AG04449 (cell line): Measurements from ENCODE around the gene MIPEP.

Experiments used
- CTCF ChIA-PET: fragments of 350-600 bp; formaldehyde crosslinking; extraction: SDS; loops from one replicate; lab custom pipeline; 2021; ENCODE audit warnings: antibody characterized with exemption; lab: Yijun Ruan, JAX
- POLR2A ChIA-PET: fragments of 400-600, 350-600 bp; formaldehyde crosslinking; extraction: SDS; loops from one replicate; lab custom pipeline; 2020; ENCODE audit warnings: antibody characterized with exemption, inconsistent platforms; lab: Yijun Ruan, JAX
- DNase-seq: peaks from one replicate; pipeline ENCODE4 v3.0.0-alpha.2; 2010; ENCODE audit warnings: low read depth, low spot score
- H3K4me3 ChIP-seq: 2 replicates; pipeline ENCODE4 v1.5.1; 2011; ENCODE audit warnings: low read depth, mild to moderate bottlenecking, control low read depth, low read length
- CTCF ChIP-seq: IDR thresholded peaks from one replicate; pipeline ENCODE4 v1.5.1; 2011; ENCODE audit warnings: mild to moderate bottlenecking, moderate library complexity, low read length, control low read depth, inconsistent platforms; ENCODE audit not compliant: insufficient read depth; ENCODE audit errors: missing control alignments

MIPEP gene

GRCh38 chr13:23808803-23809202 is 80.4 kb downstream of the MIPEP start:
- TF ChIP-seq CTCF = no peak
- POLR2A ChIA-PET = no interaction called here
- CTCF ChIA-PET = no interaction called here
- DNase-seq = no peak
- H3K4me3 ChIP-seq = no peak overlapping the region

- H3K4me3 ChIP-seq = no peak overlapping the region
- POLR2A ChIA-PET = no interaction called here
- DNase-seq = no peak
- CTCF ChIA-PET = no interaction called here
- TF ChIP-seq CTCF = no peak
Observed at GRCh38 chr13:23806874-23807526, 82.2 kb downstream of the MIPEP start.

- no peak for TF ChIP-seq CTCF
- ChIA-PET CTCF (no interaction called here), POLR2A (no interaction called here)
- H3K4me3 ChIP-seq = no peak overlapping the region
- no peak for DNase-seq
Observed at GRCh38 chr13:23805821-23806220, 83.4 kb downstream of the MIPEP start.

GRCh38 chr13:23805122-23805521 is 84.1 kb downstream of the MIPEP start:
- no peak for TF ChIP-seq CTCF
- CTCF ChIA-PET = interaction anchor here (1.1 kb wide), 1 partner anchor 13 kb away, joined by 3 read pairs; no protein-coding TSS in a partner anchor
- POLR2A ChIA-PET = no interaction called here
- no peak overlapping the region for H3K4me3 ChIP-seq
- no peak for DNase-seq

GRCh38 chr13:23804166-23804565 is 85.0 kb downstream of the MIPEP start:
- no peak for TF ChIP-seq CTCF
- ChIA-PET POLR2A (no interaction called here), CTCF (interaction anchor here (1.1 to 1.7 kb wide), 2 partner anchors 11 to 14 kb away, joined by 3 to 4 read pairs; no protein-coding TSS in a partner anchor)
- no peak for DNase-seq
- no peak overlapping the region for H3K4me3 ChIP-seq

GRCh38 chr13:23801141-23801540 is 88.1 kb downstream of the MIPEP start:
- ChIA-PET CTCF (no interaction called here), POLR2A (no interaction called here)
- TF ChIP-seq CTCF = no peak
- H3K4me3 ChIP-seq = no peak overlapping the region
- DNase-seq = no peak
